NCI-H2171 treated with DMSO at 0.1 percent for 48 hours (cell line): ENCODE data around the gene CHAF1B.
A peak's percentile ranks its signal among the peaks of the same experiment; 100 is the strongest.
"Not testable (repeated sequence)": the region's sequence is repeated elsewhere in the genome, so short reads cannot be mapped to it uniquely, and the experiment has no call there.

ENCODE experiments used
- DNase-seq: peaks from one replicate; lab custom pipeline; 2025; lab: John Stamatoyannopoulos, UW

Gene CHAF1B

GRCh38 chr21:36385233-36386030 is at the start of gene CHAF1B:
Gene CHAF1B, plus strand, starts transcription at chr21:36385392. Its CDS starts 745 bp downstream, at chr21:36386137.
- peak; percentile 63 for DNase-seq

GRCh38 chr21:36337099-36337509 is 48.1 kb upstream of the CHAF1B start:
- no peak for DNase-seq

GRCh38 chr21:36338975-36339374 is 46.2 kb upstream of the CHAF1B start:
- no peak for DNase-seq

- not testable (repeated sequence) for DNase-seq
Measured at GRCh38 chr21:36342581-36342980, 42.6 kb upstream of the CHAF1B start.

GRCh38 chr21:36344931-36345330 is 40.3 kb upstream of the CHAF1B start:
- no peak for DNase-seq

GRCh38 chr21:36347278-36347961 is 37.8 kb upstream of the CHAF1B start:
- no peak for DNase-seq

- DNase-seq, result no peak
Measured at GRCh38 chr21:36347962-36348328, 37.2 kb upstream of the CHAF1B start.

- no peak for DNase-seq
Measured at GRCh38 chr21:36349315-36349714, 35.9 kb upstream of the CHAF1B start.

GRCh38 chr21:36350282-36350910 is 34.8 kb upstream of the CHAF1B start:
- no peak for DNase-seq

GRCh38 chr21:36354918-36355680 is 30.1 kb upstream of the CHAF1B start:
- no peak for DNase-seq

- DNase-seq, result no peak
Measured at GRCh38 chr21:36355868-36356267, 29.3 kb upstream of the CHAF1B start.

- DNase-seq, result no peak
Measured at GRCh38 chr21:36359185-36359584, 26.0 kb upstream of the CHAF1B start.

GRCh38 chr21:36369064-36369685 is 16.0 kb upstream of the CHAF1B start:
- no peak for DNase-seq

GRCh38 chr21:36375994-36376393 is 9.2 kb upstream of the CHAF1B start:
- DNase-seq, result no peak

- no peak for DNase-seq
Measured at GRCh38 chr21:36377391-36377842, 7.8 kb upstream of the CHAF1B start.

- DNase-seq, result no peak
Measured at GRCh38 chr21:36379251-36379650, 5.9 kb upstream of the CHAF1B start.

GRCh38 chr21:36381841-36382589 is 3.2 kb upstream of the CHAF1B start:
- no peak for DNase-seq

- peak; percentile 31 for DNase-seq
Measured at GRCh38 chr21:36382722-36383121, 2.5 kb upstream of the CHAF1B start.

- DNase-seq, result no peak
Measured at GRCh38 chr21:36384885-36385232, 333 bp upstream of the CHAF1B start.

- no peak for DNase-seq
Measured at GRCh38 chr21:36386031-36386642, 945 bp downstream of the CHAF1B start.

- DNase-seq, result peak; percentile 70
Measured at GRCh38 chr21:36388096-36388495, 2.9 kb downstream of the CHAF1B start.
